Motor neuron (in vitro differentiated cells): ENCODE measurements around the gene SETBP1. TPM values are rescaled to one million over a fixed set of nuclear protein-coding genes. Genes with fewer than 3 reads are reported as not detected.

Experiments
- ATAC-seq, 8 experiments: fragments of 200-7000 bp; cut with Tn5 transposase; replicated peaks in 6 of 8; 2 replicates each; pipeline ENCODE4 v1.8.0; 2021; ENCODE audit warnings: mild to moderate bottlenecking in 8 of 8, moderate library complexity in 8 of 8
- H3K27ac ChIP-seq, 2 donors: fragments of 250-450 bp; sonication (Bioruptor Pico); 2 replicates each; pipeline ENCODE4 v1.9.0; 2021; ENCODE audit warnings: antibody characterized with exemption in 2 of 2, mild to moderate bottlenecking in 2 of 2, moderate library complexity in 1 of 2
- H3K4me1 ChIP-seq, 2 donors: fragments of 250-450 bp; sonication (Bioruptor Pico); replicated peaks in 1 of 2; 2 replicates each; pipeline ENCODE4 v1.6.1; 2021; ENCODE audit warnings: antibody characterized with exemption in 2 of 2, mild to moderate bottlenecking in 2 of 2, moderate library complexity in 1 of 2
- H3K4me3 ChIP-seq, 5 donors: fragments of 250-450 bp; sonication (Bioruptor Pico); 2 replicates each; pipeline ENCODE4 v1.9.0; 2021; ENCODE audit warnings: antibody characterized with exemption in 5 of 5, mild to moderate bottlenecking in 5 of 5, moderate library complexity in 4 of 5
- WGBS, 10 experiments: fragments of 450-650 bp; shearing (Covaris generic); methylation state at CpG; one replicate each; pipeline ENCODE4 v1.0.0; 2022; 5-methylcytosine and 5-hydroxymethylcytosine counted together
- in situ Hi-C, 9 experiments: fragments of 400-800 bp; cut with MboI; loops; one replicate each; pipeline ENCODE4 v1.15.0; 2021; ENCODE audit warnings: low sequenced_read_pairs in 9 of 9, low pct_unique_long_range_greater_than_20kb in 2 of 9; ENCODE audit not compliant: unreplicated experiment in 9 of 9
- total RNA-seq, 8 experiments: library from RNA; unstranded; fragments of 300-600 nt; gene quantifications; 2 replicates each; pipeline versions ENCODE4 v1.2.3 to v1.2.4, GENCODE V29; 2022

The SETBP1 gene
- total RNA-seq, 8 experiments from 2014 or later = 1.3 to 37.0 (median 27.5) TPM

DNA sequence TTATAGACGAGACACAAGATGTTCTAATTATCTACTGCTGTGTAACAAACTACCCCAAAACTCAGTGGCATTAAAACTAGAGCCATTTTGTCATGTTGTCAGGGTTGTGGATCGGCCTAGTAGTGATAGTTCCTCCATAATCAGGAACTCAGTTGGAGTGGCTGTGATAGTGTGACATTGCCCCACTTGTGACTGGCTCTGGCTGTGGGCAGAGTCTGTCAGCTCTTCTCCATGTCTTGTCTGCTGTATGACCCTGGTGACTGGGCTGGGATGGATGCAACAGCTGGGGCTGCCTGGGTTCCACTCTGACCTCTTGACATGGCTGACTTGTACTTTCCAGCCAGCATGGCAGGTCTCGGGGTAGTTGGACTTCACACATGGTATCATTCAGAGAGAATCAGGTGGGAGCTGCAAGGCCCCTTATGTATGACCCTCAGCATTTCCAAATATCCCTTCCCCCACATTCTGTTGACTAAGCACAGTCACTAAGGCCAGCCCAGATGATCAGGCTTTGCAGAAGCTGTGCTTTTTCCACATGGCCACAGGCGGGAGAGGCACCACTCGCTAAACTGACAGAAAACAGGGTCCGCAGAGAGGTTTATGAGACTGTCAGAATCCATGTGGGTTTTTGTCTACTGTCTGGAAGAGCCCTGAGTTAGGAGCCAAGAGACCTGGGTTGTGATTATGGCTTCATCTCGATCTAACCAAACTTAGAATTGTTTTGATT lies 50.3 kb downstream of the SETBP1 start:
- Histone ChIP-seq H3K27ac (no peak overlapping the region), H3K4me1 (peaks cover 48% of the 10 kb centered on the region in 2 donors), H3K4me3 (no peak overlapping the region)
- 67 to 100% (median 100%) methylated on average over 1 to 5 of the region's 7 CpGs; no CpG with 5 or more reads in 1 of the 10 experiments for WGBS, 10 experiments
- in situ Hi-C loops = no loop called here
- ATAC-seq = no peak

DNA sequence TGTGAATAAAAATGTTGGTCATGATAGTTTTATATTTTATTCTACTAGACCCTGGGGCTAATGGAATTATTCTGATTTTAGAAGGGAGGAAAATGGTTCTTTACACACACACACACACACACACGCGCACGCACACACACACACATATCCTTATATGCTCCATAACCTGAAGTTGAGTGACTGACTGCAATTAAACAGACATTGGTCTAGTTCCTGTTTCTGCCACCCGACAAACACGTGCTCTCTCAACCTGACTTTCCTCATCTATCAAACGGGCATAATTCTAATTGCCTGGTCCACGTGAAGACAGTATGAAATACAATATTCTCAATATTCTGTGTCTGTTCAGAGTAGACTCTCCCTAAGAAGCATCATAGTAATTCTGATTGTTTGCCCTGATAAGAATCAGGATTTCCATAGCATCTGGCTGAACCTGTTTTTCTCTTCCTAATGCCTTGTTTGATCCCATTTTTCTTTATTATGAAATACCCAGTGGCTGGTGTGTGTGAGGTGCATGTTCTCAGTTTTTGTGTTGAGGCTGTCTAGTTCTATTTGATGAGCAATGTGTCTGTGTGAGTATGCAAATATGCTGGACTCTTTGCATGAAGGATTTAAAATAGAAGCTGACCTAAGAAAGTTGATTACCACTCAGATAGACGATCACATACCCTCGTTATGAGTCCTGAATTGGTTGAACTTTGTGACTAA lies 51.0 kb downstream of the SETBP1 start:
- in situ Hi-C loops = no loop called here
- Histone ChIP-seq H3K4me3 (no peak overlapping the region), H3K27ac (no peak overlapping the region), H3K4me1 (peaks cover 48% of the 10 kb centered on the region in 2 donors)
- peak in 6 of 8 experiments; percentile 11 to 66 (median 42) for ATAC-seq
- 0 to 83% (median 61%) methylated on average over 1 to 9 of the region's 9 CpGs for WGBS, 10 experiments

DNA sequence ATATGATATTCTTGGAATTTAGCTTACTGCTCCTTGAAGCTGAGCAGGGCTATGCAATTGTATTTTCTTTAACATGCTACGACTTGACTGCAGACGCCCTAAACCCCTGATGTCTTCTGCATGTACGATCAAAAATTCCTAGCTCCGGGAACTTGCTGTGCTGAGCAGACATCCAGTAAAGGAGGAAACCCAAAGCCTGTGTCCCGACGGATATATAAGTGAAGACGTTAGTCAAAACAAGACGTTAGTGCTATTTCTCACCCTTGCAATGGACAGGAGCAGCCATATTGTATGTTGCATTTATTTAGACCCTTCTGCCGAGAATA lies 51.5 kb downstream of the SETBP1 start:
- ATAC-seq = no peak
- in situ Hi-C loops = no loop called here
- WGBS, 10 experiments = 66 to 100% (median 86%) methylated on average over 1 to 9 of the region's 9 CpGs

DNA sequence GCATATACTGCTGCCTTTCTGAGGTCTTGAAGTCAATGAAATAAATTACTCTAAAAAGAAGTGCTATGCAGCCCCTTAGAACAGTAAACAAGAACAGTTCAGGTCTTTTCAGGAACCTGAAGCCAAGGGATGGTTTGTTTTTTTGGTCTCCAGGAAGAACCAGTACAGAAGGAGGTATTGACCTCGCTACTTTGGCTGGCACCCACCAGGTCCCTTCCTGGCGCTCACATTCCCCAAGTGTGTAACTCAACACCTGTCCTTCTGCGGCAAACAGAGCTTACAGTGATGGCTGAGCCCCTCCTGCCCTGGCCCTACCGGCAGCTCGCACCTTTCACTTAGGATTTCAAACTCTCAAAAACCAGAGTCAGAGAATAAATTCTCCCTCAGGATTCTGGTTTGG lies 51.9 kb downstream of the SETBP1 start:
- H3K4me3 ChIP-seq = no peak overlapping the region
- in situ Hi-C loops = no loop called here
- peak overlapping the region in 1 of 2 donors; percentile 10 for H3K27ac ChIP-seq
- H3K4me1 ChIP-seq = peaks cover 42 to 43% of the 10 kb centered on the region in 2 donors
- WGBS, 10 experiments = 50 to 100% (median 98%) methylated on average over 1 to 5 of the region's 5 CpGs; no CpG with 5 or more reads in 2 of the 10 experiments
- no peak for ATAC-seq

More for the DNA sequence above, 51.5 kb downstream of the SETBP1 start:
- Histone ChIP-seq H3K27ac (peak overlapping the region in 1 of 2 donors; percentile 10), H3K4me1 (peaks cover 46% of the 10 kb centered on the region in 2 donors), H3K4me3 (no peak overlapping the region)

DNA sequence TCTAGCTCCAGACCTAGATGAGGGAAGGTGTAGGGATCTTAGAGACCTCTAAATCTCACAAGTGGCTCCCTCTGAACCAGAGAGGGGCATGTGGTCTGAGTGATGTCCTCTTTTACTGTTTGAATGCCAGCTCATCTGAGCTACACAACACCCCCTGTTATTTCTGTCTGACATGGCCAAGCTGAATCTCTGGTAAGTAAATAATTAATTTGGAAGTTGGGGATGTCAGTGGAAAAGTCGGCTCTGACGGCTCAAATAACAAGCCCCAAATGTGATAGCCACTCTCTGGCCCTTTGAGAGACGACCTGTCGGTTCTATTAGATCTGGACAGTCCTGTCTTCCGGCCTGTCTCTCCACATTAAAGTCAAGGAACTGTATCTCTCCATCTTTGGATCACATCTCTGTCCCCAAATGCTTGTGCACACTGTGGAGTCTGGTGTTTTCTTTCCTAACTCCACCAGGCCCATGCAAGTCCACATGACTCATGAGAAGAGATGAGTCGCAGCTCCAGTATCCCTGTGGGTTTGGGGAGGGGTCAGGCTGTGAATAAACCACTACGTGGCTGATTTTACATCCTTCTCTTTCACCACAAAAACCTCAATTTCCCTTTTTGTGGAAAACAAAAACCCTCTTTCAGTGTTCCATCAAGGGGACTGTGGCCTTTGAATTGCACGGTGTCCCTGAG lies 52.5 kb downstream of the SETBP1 start:
- H3K4me1 ChIP-seq = peaks cover 36 to 39% of the 10 kb centered on the region in 2 donors
- ATAC-seq = peak; percentile 35 to 87 (median 78)
- H3K4me3 ChIP-seq = no peak overlapping the region
- 0 to 47% (median 25%) methylated on average over 1 to 8 of the region's 8 CpGs; no CpG with 5 or more reads in 2 of the 10 experiments for WGBS, 10 experiments
- in situ Hi-C loops = no loop called here
- peak overlapping the region; percentile 10 to 70 for H3K27ac ChIP-seq

DNA sequence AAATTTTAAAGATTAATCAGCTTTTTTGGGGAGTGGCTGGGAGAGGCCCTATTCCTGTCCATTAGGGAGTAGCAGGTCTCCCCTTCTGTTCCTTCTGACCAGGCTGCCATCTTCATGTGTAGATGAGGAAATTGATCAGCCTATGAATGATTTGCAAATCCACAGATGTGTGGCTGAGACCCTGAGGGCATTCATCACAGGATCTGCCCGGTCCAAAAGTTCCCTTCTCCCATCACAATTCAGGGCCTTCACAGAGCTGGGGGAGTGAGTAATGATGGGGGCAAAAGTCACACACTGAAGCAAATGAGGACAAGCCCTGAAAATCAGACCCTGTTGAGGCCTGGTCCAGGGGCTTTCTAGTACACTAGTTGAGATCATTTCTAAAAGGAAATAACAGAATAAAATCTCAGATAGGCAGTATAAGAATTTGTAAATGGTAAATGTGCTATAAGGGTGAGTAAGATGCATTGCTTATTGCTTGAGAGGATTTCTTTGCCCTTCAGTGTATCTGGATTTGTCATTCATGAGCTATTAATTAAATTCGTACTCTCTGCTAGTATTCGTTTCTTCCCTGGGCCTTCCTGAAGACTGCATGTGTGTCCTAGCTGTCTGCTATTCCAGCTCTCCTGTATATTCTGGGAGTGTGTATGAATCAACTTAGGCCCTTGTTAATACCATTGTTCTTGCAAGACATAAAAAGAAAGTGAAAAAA lies 53.2 kb downstream of the SETBP1 start:
- WGBS, 10 experiments = 0 to 63% (median 32%) methylated on average over 1 to 3 of the region's 3 CpGs
- ATAC-seq = peak in 7 of 8 experiments; percentile 7 to 59 (median 37)
- no peak overlapping the region for H3K4me3 ChIP-seq
- in situ Hi-C loops = no loop called here
- H3K27ac ChIP-seq = peak overlapping the region; percentile 10 to 70
- peaks cover 32 to 35% of the 10 kb centered on the region in 2 donors for H3K4me1 ChIP-seq

DNA sequence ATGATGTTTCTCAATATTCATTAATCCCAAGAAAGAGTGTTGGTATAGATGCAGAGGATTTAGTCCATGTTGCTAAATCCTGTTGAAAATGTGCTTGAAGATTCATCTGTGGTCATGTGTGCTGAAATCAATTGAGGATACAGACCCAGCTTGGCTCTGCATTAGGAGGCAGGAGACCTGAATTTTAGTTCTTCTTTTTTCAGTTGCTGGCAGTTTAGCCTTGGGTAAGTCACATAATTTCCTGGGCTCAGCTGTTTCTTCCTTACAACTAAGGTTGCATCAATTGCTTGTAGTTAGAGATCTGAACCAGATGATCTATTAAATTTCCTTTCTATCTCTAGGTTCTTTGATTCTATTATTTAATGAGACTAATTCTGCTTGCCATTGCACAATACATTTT lies 54.4 kb downstream of the SETBP1 start:
- H3K27ac ChIP-seq = no peak overlapping the region
- no peak for ATAC-seq
- in situ Hi-C loops = no loop called here
- peaks cover 32 to 35% of the 10 kb centered on the region in 2 donors for H3K4me1 ChIP-seq
- H3K4me3 ChIP-seq = no peak overlapping the region

DNA sequence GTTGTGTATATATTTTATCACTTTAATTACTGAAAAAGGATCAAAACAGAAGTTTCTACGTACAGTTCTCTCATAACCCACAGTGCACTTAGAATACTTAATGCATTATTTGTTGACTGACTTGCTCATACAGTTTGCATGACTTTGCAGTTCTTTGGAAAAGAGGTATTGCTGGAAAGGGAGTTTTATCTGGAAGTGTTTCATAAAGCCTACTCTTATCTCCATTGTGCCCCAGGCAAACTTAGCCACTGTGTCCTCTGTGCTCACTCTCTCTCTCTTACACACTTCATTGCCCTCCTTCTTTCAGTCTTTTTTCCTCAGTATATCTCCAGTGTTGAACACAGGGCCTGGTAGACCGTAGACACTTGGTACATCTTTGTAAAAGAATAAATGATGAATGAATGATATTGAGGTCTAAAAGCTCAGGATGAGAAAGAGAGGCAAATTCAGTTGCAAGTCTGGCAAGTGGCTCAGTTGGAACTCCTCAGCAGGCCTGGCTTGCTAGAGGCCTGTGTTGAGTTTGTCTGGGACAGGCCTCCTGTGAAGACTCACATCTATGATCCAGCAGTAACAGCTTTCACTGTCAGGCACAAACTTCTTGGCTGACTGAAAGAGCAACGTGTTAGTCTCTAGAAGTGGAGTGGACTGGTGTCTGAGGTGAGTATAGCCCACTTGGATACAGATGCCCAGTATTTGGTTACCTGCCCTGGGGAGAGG lies 56.1 kb downstream of the SETBP1 start:
- H3K27ac ChIP-seq = no peak overlapping the region
- peaks cover 28 to 39% of the 10 kb centered on the region in 2 donors for H3K4me1 ChIP-seq
- ATAC-seq = peak in 1 of 8 experiments; percentile 10
- WGBS, 10 experiments = 58 to 100% (median 89%) methylated on average over 1 to 3 of the region's 3 CpGs
- no peak overlapping the region for H3K4me3 ChIP-seq
- in situ Hi-C loops = no loop called here

DNA sequence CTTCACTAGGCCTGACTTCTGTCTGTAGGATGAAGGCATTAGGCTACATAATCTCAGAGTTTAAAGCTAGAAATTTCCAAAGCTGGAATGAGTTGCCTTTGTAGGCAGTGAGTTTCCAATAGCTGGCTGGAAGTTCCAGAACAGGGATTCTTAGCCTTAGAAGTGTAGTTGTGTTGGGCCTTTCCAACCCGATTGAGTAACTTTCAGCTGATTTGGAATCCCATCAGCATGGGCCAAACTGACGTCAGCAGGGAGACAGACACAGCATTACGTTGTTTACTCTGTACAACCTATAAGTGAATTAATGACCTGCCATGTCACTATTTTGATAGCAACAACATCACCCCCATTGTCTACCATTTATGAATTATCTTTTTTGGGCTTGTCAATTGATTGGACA lies 56.9 kb downstream of the SETBP1 start:
- 60 to 100% (median 86%) methylated on average over 1 to 3 of the region's 3 CpGs; no CpG with 5 or more reads in 5 of the 10 experiments for WGBS, 10 experiments
- in situ Hi-C loops = no loop called here

DNA sequence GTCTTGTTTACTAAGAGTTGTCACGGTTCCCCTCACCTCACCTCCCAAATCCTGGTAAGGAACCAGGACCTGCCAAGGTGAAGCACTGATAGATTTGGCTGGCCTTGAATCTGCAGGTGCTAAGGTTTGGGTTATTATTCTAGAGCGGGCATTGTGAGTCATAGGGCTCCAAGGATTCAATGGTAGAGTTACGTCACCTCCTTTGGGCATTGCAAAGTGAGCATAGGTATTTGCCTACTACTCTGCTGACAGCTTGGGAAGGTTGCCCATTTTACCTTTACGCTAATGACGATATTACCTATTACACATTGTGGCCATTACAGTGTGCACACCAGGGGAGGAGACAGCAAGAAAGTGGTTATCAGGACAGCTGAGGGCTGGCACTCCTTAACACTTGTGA lies 59.3 kb downstream of the SETBP1 start:
- no peak overlapping the region for H3K4me3 ChIP-seq
- no peak overlapping the region for H3K27ac ChIP-seq
- no peak for ATAC-seq
- peaks cover 34 to 44% of the 10 kb centered on the region in 2 donors for H3K4me1 ChIP-seq
- in situ Hi-C loops = no loop called here
- WGBS, 10 experiments = 60 to 100% (median 96%) methylated on average over 1 to 4 of the region's 5 CpGs; no CpG with 5 or more reads in 3 of the 10 experiments

More for the DNA sequence above, 56.9 kb downstream of the SETBP1 start:
- no peak for ATAC-seq
- Histone ChIP-seq H3K4me3 (no peak overlapping the region), H3K27ac (no peak overlapping the region), H3K4me1 (peaks cover 28 to 41% of the 10 kb centered on the region in 2 donors)

DNA sequence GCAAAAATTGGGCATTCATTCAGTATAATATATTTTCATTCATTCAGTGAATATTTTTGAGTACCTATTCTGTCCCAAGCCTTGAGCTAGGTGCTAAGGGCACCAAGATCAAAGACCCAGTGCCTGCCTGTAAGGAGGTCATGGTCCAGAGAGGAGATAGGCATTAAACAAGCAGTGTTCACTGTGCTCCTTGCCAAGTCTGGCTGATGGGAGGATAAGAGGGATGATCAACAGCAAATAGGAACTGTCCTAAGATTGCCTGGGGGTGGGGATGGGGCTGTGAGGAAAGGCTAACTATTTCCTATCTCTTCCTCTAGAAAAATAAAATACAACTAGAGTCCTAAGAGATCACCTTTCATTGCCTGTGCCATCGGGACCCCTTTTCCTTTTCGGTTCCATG lies 60.4 kb downstream of the SETBP1 start:
- H3K27ac ChIP-seq = no peak overlapping the region
- in situ Hi-C loops = no loop called here
- WGBS, 10 experiments = 6 to 100% (median 91%) methylated on average over 1 to 2 of the region's 2 CpGs; no CpG with 5 or more reads in 4 of the 10 experiments
- no peak for ATAC-seq
- peaks cover 39 to 54% of the 10 kb centered on the region in 2 donors for H3K4me1 ChIP-seq
- H3K4me3 ChIP-seq = no peak overlapping the region

DNA sequence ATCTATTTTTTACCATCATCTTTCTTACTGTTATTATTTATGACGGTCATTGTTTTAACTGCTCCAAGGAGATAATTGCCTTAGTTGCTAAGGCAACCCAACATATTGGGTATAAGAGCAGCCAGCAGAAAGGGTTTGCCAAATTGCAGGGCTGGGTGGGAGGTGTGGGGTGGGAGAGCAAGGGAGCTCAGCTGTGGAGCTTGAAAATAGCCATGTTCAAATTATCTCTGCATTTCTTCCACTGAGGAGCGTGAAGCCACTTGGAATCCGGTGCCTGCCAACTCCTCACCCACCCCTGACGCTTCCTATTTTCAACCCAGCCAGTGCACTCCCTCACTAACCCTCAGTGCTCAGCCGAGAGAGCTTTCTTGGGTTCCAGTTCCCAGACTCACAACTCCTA lies 60.8 kb downstream of the SETBP1 start:
- Histone ChIP-seq H3K4me3 (no peak overlapping the region), H3K4me1 (peaks cover 39 to 54% of the 10 kb centered on the region in 2 donors), H3K27ac (peak overlapping the region in 1 of 2 donors; percentile 41)
- WGBS, 10 experiments = 88 to 100% (median 100%) methylated on average over 1 to 4 of the region's 5 CpGs; no CpG with 5 or more reads in 6 of the 10 experiments
- no peak for ATAC-seq
- in situ Hi-C loops = no loop called here
